Stimulated activated CD8-positive, alpha-beta memory T cell treated with anti-CD3 and anti-CD28 coated beads, Interleukin-4, amount 100 ng/mL, for 4 hours (primary cell): ENCODE results near the gene DDC.
"Not testable (repeated sequence)": the region's sequence is repeated elsewhere in the genome, so short reads cannot be mapped to it uniquely, and the experiment has no call there.

Experiments used
- DNase-seq, 2 donors: peaks; one replicate each; pipeline ENCODE4 v3.0.0-alpha.2; 2020; ENCODE audit warnings: low read depth in 2 of 2, low spot score in 1 of 2

The DDC gene

DNA sequence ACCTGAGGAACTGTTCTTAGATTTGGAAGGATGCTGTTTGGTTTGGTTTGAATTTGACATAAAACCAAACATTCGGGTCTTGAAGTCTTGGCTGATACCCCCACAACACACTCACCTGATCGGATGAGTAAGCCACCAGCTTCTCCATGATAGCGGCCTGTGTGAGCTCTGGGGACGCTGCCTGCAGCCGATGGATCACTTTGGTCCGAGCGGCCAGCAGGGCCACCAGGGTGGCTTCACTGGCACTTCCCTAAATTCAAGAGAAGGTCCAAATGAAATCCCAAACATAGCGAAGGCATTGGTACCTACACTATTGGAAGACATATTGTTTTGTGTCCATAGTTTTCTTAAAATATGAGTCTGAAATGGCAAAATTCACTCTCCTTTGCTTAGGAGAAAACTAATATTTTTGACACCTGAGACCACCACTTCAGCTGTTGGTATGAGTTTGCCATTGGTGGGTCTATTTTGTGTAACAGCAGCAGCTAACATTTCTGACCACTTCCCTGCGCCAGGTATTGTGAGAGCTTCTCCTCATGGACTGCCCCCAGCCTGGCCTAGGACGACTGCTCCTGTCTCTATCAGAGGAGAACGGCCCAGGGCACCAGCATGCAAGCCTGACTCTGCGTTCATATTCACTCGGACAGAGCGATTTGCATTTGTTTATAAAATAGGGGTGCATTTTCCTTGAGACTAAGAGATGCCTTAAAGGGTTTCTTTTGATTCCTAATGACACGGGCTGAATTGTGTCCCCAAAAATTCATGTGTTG lies 35.9 kb downstream of the DDC start:
- no peak for DNase-seq

GRCh38 chr7:50528266-50529092 lies 36.7 kb downstream of the DDC start:
- DNase-seq = no peak

GRCh38 chr7:50519350-50519749 lies 45.9 kb downstream of the DDC start:
- DNase-seq = not testable (repeated sequence)

DNA sequence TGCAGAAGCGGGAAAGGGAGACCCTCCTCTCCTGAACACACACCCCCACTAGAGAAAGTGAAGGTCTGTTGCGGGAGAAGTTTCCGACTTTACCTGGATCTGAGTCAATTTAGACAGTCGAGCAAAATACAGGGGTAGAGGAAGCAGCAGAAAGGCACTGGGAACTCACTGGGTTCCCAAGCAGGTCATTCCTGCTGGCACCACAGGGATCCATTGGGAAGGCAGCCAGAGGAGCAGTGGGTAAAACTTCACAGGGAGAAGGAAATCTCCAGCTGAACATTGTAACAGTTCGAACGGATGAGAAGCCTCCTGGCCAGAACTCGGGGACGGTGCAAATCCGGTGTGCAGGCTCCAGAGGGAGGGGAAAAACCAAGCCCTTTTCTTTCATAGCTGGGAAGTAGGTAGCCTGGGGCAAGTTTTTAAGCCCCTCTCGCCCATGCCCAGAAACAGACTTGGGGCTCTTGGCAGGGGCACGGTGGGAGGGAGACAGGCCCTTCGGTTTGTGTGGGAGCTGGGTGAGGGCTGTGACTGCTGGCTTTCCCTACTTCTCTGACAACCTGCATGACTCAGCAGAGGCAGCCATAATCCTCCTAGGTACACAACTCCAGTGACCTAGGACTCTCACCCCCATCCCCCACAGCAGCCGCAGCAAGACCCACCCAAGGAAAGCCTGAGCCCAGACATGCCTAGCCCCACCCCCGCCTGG lies 51.9 kb downstream of the DDC start:
- no peak for DNase-seq

- DNase-seq = no peak
These were observed 52.8 kb downstream of the DDC start for GRCh38 chr7:50512384-50512783.

GRCh38 chr7:50509459-50509858 lies 55.7 kb downstream of the DDC start:
- no peak for DNase-seq

- DNase-seq = no peak
These were observed 56.7 kb downstream of the DDC start for GRCh38 chr7:50508471-50508943.

- DNase-seq = no peak
These were observed 57.2 kb downstream of the DDC start for GRCh38 chr7:50507898-50508470.

DNA sequence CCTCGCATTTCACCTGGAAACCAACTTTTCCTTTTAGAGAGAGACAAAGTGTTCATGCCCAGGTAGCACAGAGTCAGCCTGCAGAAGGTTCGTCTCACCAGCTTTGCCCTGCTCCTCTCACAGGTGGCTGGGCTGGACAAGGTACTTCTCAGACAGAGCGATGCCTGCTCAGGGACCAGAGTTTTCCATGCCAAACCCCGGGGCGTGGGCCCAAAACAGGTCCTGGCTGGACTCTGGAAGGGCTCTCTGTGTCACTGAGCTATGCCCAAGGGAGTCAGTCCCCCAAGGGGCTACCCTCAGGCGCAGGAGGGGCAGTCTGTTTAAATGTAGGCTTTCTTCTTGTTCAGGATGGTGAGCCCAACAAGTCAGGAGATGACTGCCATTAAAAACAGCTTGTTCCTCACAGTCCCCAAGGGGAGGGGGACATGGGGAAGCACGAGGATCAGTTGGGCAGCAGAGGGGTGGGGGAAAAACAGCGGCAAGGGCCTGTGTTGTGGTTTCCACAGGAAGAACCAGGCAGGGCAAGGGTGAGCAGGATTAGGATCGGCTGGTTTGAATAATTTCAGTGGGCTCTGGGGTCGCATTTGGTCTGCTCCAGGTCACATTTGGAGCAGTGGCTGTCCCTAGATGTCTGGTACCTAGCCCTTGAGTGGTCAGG lies 59.5 kb downstream of the DDC start:
- no peak for DNase-seq

DNA sequence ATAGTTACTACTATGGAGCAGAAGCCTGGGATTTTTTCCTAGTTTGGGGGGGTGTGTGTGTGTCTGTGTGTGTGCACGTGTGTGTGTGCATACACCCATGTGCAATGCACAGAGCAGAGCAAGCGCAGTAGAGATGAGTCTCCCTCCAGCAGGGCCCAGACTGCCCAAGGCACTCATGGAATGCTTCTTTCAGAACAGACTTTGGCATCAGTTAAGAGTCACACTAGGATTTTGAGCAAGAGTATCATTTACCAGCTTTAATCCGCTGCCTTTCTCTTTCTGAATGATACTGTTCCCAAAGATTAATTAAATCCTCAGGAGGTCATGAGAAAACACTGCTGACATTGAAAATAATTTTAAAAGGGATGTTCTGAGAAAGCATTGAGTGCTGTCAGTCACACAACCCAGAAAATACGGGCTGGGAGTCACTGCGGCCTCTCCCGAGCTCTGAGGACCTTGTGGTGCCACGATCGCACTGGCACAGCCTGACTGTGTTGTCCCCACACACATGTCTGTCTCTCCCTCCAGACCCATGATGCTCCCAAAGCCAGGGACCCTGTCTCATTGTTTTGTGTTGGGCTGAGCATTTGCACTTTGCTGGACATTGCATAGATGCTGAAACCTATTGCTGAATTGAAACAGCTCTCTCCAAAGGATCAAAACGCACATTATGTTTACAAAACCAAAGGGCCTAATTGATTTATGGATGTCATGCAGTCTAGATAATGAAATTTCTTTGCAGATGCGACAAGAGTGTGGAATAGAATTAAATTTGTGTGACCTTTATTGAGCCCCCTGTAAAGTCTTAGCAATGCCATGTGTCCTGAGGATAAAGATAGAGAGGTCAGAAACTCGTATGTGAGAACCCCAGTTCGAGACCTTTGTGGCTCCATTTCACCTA lies 60.3 kb downstream of the DDC start:
- no peak for DNase-seq

GRCh38 chr7:50502947-50503346 lies 62.3 kb downstream of the DDC start:
- DNase-seq = no peak

DNA sequence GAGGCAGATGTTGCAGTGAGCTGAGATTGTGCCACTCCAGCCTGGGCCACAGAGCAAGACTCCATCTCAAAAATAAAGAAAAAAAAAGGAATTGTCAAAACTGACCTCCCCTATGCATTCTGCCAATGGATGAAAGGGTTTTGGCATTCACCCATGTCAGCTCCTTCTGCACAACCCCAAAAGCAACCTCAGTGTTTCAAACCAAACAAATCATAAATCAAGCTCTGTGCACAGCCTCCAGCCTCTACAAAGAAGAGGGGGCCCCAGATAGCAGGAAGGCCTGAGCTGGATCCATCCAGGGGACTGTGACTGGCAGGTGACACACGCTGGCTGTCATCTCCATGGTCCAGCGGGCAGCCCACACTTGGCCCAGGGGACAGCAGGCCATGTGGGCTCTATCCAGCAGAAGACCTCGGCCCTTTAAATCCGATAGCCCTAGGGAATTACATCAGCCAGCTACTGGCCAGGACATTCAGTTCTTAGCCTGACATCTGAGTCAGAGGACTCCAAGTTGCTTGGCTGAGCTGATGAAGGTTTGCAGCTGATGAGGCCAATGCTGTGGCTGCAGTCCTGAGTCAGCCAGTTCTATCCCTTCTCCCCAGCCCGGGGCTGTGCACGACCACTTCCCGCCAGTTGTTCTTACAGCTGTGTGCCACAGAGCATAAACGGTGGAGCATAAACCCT lies 63.1 kb downstream of the DDC start:
- DNase-seq = no peak

DNA sequence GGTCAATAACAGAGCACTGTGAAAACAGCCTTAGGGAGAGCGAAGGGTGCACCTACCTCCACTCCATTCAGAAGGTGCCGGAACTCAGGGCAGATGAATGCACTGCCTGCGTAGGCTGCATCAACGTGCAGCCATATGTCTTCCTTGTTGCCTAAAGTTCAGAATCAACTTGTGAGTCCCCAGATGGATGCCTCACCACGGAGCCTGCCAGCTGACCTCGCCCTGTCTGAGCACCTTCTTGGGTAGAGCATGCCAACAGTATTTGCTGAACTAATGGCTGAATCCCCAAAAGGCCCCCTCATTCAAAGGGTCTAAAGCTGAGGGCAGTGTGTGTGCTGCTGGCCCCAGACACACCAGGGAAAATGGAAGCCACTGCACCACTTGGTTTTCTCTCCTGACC lies 66.1 kb downstream of the DDC start:
- DNase-seq = no peak

DNA sequence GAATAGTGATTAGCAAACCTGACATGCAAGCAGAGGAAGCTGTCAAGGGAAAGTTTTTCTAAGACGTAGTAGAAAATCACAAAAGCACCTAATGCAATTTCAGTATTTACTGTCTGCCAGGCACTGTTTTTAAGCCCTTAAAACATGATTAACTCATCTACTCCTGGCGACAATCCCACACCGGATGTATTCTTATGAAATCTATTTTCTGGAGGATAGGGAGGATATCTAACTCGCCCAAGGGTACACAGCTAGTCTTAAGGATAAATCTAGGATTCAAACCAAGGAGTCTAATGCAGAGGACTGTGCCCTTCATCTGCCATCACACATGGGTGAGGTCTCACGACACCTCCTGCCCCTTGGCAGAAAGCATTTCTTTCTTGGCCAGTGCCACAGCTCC lies 67.2 kb downstream of the DDC start:
- DNase-seq = no peak

DNA sequence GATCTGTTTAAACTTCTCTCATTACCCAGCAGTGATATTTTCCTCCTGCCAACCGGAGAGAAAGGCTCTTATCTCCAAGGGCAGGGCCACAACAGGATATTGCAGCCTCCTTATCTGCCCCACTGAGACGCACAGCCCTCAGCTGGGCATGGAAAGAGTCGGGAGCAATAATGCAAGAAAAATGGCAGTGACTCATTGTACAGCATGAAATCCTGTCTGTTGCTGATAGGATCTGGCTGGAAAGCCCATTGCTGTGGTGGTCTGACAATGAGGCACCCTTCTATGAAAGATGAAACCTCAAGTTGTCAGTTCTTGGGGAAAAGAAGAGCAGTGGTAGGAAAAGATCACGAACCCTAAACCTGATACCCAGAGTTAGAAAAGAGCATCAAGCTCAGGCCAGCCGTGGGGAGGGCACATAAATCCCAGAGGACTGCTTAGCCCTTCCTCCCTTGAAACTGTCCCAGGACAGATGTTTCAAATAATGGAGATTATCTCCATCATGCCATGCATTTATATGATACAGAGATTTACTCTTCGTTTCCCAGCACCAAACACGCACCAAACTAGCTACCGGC lies 68.0 kb downstream of the DDC start:
- DNase-seq = no peak

DNA sequence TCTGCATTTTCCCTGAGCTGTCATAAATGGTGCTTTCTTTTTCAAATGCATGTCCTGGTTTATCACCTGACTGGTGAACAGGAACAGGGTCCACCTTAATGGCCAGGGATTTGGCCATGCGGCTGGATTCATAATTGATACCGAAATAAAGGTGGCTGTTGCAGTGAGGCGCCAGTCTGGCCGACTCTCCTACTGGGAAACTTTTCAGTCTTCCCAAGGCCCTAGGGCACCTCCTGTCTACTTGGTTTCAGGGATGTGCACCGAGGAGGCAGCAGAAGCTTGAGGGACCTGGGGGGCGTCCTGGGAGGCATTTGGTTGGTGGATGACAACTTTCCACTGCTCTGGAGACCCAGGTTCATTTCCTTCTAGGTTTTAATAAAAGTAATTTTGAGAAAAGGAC lies 68.6 kb downstream of the DDC start:
- no peak for DNase-seq

GRCh38 chr7:50495746-50496145 lies 69.5 kb downstream of the DDC start:
- DNase-seq = no peak

DNA sequence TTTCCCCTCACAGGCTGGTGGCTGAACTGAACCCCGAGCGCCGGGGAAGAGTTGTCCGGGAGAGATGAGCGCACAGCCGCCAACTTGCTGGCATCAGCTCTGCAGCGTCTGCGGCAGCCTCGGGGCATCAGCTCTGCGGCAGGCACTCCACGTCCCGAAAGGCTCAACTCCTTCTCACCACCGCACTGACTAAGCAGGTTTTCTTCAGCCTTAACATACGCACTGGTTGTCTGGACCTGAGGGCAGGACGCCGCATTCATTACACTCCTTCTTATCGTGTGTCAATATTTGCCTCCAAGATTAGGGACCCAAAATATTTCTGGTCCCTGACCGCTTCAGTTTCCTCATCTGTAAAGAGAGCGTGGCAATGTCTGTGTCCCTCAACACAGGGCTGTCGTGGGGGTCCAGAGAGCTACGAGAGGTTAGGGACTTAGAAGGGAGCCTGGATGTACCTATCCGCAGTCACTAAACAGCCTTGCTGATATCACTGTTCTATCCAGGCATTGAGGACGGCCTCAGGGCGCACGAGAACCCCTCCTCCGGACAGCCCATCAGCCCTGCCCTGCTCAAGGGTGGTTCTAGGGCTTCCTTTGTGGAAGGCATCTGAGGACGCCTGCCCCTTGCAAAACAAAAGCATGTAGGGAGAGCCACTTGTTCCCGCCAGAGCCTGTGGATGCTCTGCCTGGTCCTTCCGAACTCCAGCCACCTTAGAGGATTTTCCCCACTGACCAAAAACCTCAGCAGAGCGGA lies 72.3 kb downstream of the DDC start:
- DNase-seq = no peak
